Transverse colon (tissue), 4 donors: Measurements from ENCODE around the gene LY6G6C.

Experiments
- CTCF ChIP-seq, 5 experiments: fragments of 200-600 bp in 3 of 5; fragments of 450-650 bp in 2 of 5; sonication (generic) in 3 of 5; IDR thresholded peaks; 1 replicate in 2 of 5; 2 replicates in 3 of 5; pipeline ENCODE4 v1.5.1; 2016 to 2017; ENCODE audit warnings: antibody characterized with exemption in 5 of 5, inconsistent platforms in 3 of 5, mild to moderate bottlenecking in 2 of 5, moderate library complexity in 1 of 5
- EP300 ChIP-seq: sonication (generic); formaldehyde crosslinking; IDR thresholded peaks from one replicate; pipeline ENCODE4 v1.6.1; 2017; ENCODE audit warnings: antibody characterized with exemption, low read depth
- POLR2AphosphoS5 ChIP-seq, 3 donors: sonication (generic); formaldehyde crosslinking; IDR thresholded peaks; one replicate each; pipeline ENCODE4 v1.6.1; 2016; ENCODE audit warnings: antibody characterized with exemption in 3 of 3

- no peak for TF ChIP-seq CTCF (IDR thresholded peaks at IDR 0.05)
- TF ChIP-seq EP300 = no peak
- no peak for TF ChIP-seq POLR2AphosphoS5 (IDR thresholded peaks at IDR 0.05)
Observed at GRCh38 chr6:31708224-31708623, 13.3 kb downstream of the LY6G6C start.
